Measurements from ENCODE around the gene ATP10B.

ATP10B gene

DNA sequence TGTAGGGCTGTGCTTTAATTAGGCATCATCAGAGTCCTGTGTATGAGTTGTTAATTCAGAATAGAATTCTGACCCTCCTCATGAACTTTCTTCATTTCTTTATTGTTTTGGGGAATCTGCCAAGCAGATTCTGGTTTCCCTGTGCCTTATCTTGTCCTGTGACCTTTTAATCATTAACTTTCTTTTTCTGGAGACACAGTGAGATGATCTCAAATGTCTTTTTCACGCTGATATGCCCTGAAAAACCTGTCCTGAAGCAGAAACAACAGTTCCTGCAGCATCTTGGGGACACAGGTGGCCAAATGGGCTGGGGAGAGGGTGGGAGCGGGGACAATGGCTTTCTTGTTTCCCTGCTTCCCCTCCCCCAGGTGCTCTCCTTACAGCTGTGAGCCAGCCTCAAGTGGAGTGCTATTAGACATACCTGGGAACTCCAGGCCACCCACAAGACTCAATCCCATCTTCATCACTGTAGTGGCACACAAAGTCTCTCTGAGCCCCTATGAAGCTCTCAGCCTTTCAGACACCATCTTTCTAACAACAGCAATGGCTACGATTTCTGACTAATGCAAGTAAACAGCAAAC is 213.8 kb downstream of the ATP10B start:
- H3K27me3 ChIP-seq (replicated peaks; ENCODE audit: control insufficient read depth, insufficient read depth, low read length) = no peaks in the 10 kb centered on the region
- DNase-seq (ENCODE audit: extremely low read depth, insufficient read length) = no peak
- no peaks in the 10 kb centered on the region for H3K36me3 ChIP-seq (ENCODE audit: control insufficient read depth, insufficient read depth, low read length)
- H3K4me3 ChIP-seq (replicated peaks; ENCODE audit: low read depth, low read length) = no peak overlapping the region
- TF ChIP-seq, protein P1, sequence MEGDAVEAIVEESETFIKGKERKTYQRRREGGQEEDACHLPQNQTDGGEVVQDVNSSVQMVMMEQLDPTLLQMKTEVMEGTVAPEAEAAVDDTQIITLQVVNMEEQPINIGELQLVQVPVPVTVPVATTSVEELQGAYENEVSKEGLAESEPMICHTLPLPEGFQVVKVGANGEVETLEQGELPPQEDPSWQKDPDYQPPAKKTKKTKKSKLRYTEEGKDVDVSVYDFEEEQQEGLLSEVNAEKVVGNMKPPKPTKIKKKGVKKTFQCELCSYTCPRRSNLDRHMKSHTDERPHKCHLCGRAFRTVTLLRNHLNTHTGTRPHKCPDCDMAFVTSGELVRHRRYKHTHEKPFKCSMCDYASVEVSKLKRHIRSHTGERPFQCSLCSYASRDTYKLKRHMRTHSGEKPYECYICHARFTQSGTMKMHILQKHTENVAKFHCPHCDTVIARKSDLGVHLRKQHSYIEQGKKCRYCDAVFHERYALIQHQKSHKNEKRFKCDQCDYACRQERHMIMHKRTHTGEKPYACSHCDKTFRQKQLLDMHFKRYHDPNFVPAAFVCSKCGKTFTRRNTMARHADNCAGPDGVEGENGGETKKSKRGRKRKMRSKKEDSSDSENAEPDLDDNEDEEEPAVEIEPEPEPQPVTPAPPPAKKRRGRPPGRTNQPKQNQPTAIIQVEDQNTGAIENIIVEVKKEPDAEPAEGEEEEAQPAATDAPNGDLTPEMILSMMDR (IDR thresholded peaks at IDR 0.05; ENCODE audit: insufficient read depth, low read length, poor library complexity, severe bottlenecking) = no peak

DNA sequence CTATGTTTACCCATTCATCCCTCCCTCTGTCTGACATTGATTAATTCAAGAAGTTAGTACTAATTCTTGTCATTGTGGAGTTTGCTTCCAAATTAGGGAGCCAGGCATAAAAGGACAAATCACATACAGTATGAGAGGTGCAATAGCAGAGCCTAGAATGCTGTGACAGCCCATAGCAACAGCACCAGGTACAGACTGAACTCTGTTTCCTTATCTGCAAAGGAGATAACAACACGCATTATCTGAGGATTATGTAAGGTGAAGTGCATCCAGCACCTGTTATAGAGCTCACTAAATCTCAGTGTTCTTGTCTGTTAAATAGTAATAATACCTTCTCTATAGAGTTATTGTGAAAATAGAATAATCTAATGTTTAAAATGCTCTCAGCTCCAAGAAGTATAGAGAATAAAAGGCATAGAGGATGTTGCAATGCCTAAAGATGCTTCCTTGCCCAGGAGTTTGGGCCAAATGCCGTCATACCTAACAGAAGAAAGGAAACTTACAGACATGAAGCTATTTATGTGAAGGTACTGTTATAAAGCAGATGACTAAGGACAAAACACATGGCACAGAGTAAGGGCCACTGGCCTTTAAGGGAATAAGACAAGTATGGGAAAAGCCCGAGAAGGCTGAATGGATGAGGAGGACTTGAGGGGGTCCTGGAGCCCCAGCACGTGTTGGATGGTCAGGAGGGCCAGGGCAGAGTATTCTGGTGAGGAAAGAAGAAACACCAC is 214.5 kb downstream of the ATP10B start:
- H3K36me3 ChIP-seq (ENCODE audit: control insufficient read depth, insufficient read depth, low read length) = no peaks in the 10 kb centered on the region
- H3K27me3 ChIP-seq (replicated peaks; ENCODE audit: control insufficient read depth, insufficient read depth, low read length) = no peaks in the 10 kb centered on the region
- TF ChIP-seq, protein P1 (IDR thresholded peaks at IDR 0.05; ENCODE audit: insufficient read depth, low read length, poor library complexity, severe bottlenecking) = no peak
- DNase-seq (ENCODE audit: extremely low read depth, insufficient read length) = no peak
- no peak overlapping the region for H3K4me3 ChIP-seq (replicated peaks; ENCODE audit: low read depth, low read length)

- Histone ChIP-seq H3K27me3 (replicated peaks; ENCODE audit: control insufficient read depth, insufficient read depth, low read length) (no peaks in the 10 kb centered on the region), H3K36me3 (ENCODE audit: control insufficient read depth, insufficient read depth, low read length) (no peaks in the 10 kb centered on the region), H3K4me3 (replicated peaks; ENCODE audit: low read depth, low read length) (no peak overlapping the region)
- DNase-seq (ENCODE audit: extremely low read depth, insufficient read length) = no peak
- TF ChIP-seq, protein P1 (IDR thresholded peaks at IDR 0.05; ENCODE audit: insufficient read depth, low read length, poor library complexity, severe bottlenecking) = no peak
Observed at GRCh38 chr5:160635663-160636062, 216.3 kb downstream of the ATP10B start.

GRCh38 chr5:160635046-160635445 is 217.0 kb downstream of the ATP10B start:
- no peak for DNase-seq (ENCODE audit: extremely low read depth, insufficient read length)
- H3K4me3 ChIP-seq (replicated peaks; ENCODE audit: low read depth, low read length) = no peak overlapping the region
- H3K36me3 ChIP-seq (ENCODE audit: control insufficient read depth, insufficient read depth, low read length) = no peaks in the 10 kb centered on the region
- no peaks in the 10 kb centered on the region for H3K27me3 ChIP-seq (replicated peaks; ENCODE audit: control insufficient read depth, insufficient read depth, low read length)
- TF ChIP-seq, protein P1 (IDR thresholded peaks at IDR 0.05; ENCODE audit: insufficient read depth, low read length, poor library complexity, severe bottlenecking) = no peak

- no peak for DNase-seq (ENCODE audit: extremely low read depth, insufficient read length)
- no peaks in the 10 kb centered on the region; the same call in 1 of the 2 replicates for H3K27me3 ChIP-seq (replicated peaks; ENCODE audit: control insufficient read depth, insufficient read depth, low read length)
- H3K4me3 ChIP-seq (replicated peaks; ENCODE audit: low read depth, low read length) = no peak overlapping the region
- TF ChIP-seq, protein P1 (IDR thresholded peaks at IDR 0.05; ENCODE audit: insufficient read depth, low read length, poor library complexity, severe bottlenecking) = no peak
- no peaks in the 10 kb centered on the region for H3K36me3 ChIP-seq (ENCODE audit: control insufficient read depth, insufficient read depth, low read length)
Observed at GRCh38 chr5:160629003-160629402, 223.0 kb downstream of the ATP10B start.

Data from GM06990 (cell line).